GM21360 (cell line): Measurements from ENCODE around the gene SLC15A3.
"Not testable (repeated sequence)": the region's sequence is repeated elsewhere in the genome, so short reads cannot be mapped to it uniquely, and the experiment has no call there.

Source experiments
- ATAC-seq: cut with Tn5 transposase; IDR thresholded peaks from one replicate; pipeline ENCODE4 v1.9.1; 2021; ENCODE audit warnings: mild to moderate bottlenecking, moderate library complexity; ENCODE audit not compliant: unreplicated experiment

Gene SLC15A3

DNA sequence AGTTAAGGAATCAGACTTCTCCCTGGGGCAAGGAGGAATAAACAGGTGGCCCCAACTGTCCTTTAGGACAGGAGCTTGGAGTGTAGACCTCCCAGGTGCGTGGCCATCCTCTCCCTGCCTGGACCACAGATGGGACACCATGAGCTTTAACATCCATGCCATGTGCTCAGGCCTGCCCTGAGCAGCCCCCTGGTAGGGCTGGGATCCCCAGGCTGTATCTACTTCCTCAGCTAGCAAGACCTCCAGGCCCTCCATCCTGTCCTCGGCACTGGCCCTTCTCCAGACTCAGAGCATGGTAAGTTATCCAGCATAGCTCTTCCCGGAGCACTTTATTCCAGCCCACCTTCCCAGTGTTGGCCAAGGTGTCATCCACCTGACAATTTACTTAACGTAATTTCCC is 25.2 kb upstream of the SLC15A3 start:
- no peak for ATAC-seq

- no peak for ATAC-seq
Measured at GRCh38 chr11:60974726-60975125, 22.8 kb upstream of the SLC15A3 start.

DNA sequence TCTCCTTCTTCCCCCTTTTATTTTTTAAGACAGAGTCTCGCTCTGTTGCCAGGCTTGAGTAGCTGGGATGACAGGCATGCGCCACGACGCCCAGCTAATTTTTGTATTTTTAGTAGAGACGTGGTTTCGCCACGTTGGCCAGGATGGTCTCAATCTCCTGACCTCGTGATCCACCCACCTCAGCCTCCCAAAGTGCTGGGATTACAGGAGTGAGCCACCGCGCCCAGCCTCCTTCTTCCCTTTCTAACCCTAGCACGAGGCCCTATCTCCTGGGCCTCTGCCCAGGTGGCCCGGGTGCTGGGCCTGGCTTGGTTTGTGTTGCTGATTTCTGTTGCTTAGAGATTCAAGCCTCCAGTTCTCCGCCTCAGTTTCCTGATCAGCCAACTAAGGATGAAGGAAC is 22.3 kb upstream of the SLC15A3 start:
- ATAC-seq: not testable (repeated sequence)

DNA sequence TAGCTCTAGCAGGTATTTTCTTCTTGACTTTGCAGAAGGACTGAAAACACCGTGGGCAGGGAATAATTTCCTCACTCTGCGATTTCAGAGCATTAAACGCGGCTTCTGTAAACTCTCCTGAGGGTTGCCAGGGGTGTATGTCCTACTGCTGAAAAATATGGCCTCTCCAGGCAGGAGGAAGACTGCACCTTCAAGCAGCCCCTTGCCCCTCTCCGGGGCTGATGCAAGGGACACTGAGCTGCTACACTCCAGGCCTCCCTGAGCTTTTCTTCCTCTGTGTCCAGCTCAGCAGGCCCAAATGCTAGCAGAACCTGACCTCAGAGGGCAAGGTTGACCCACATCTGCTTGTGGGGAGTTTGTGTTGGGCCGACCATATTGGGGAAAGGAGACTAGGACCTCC is 21.7 kb upstream of the SLC15A3 start:
- no peak for ATAC-seq

- no peak for ATAC-seq
Measured at GRCh38 chr11:60972182-60973030, 20.4 kb upstream of the SLC15A3 start.

- no peak for ATAC-seq
Measured at GRCh38 chr11:60971520-60971919, 19.5 kb upstream of the SLC15A3 start, which contains the start of gene CD6. Gene CD6, plus strand, starts transcription at chr11:60971680. Its CDS starts 186 bp downstream, at chr11:60971866.

- ATAC-seq: no peak
Measured at GRCh38 chr11:60970890-60971289, 18.9 kb upstream of the SLC15A3 start.

DNA sequence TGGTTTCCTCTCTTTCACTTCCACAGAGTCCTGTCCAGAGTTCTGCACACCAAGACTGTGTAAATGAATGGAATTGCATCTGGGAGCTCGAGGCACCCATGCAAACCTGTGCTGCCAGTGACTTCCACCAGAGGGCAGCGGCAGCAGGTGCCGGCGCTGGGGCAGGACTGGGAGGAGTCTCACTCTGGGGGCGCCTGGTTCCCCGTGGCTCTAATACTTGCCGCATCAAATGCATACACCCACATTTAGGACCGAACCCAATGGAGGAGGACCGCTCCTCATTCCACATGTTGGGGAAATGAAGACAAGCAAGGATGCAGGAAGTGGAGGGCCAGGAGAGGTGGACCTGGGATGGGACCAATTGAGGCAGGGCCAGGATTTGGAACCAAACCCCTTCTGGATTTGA is 18.4 kb upstream of the SLC15A3 start:
- no peak for ATAC-seq

DNA sequence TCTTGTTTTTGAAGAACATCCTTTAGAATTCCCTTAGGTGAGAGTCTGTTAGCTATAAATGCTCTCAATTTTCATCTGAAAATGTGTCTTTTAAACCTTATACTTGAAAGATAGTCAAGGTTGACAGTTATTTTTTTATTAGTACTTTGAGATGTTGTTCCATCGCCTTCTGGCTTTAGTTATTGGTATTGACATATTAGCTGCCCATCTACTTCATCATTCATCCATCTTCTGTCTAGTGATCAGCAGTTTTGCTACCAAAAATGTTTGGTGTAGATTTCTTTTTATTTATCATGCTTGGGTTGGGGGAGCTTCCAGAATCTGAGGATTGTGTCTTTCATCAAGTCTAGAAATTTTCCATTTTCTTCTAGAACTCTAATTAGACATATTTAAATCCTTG is 16.2 kb upstream of the SLC15A3 start:
- ATAC-seq: no peak

GRCh38 chr11:60966890-60967289 is 14.9 kb upstream of the SLC15A3 start:
- no peak for ATAC-seq

GRCh38 chr11:60964801-60965200 is 12.8 kb upstream of the SLC15A3 start:
- ATAC-seq: no peak

DNA sequence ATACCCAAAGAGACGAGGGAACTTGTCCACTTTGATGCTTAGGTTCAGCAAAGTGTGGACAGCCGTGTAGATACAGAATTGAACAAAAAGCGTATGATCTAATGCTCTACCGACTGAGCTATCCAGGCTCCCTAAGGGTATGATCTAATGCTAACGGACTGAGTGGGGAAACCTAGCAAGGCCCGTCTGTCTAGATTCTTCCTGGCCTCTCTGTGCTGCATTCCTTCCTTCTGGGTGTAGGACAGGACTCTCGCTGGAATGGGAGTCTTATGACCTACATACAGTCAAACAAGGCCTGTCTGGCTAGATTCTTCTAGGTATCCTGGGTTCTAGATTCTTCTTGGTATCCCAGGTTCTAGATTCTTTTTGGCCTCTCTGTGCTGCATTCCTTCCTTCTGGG is 8.4 kb upstream of the SLC15A3 start:
- no peak for ATAC-seq

- no peak for ATAC-seq
Measured at GRCh38 chr11:60959431-60959830, 7.5 kb upstream of the SLC15A3 start.

DNA sequence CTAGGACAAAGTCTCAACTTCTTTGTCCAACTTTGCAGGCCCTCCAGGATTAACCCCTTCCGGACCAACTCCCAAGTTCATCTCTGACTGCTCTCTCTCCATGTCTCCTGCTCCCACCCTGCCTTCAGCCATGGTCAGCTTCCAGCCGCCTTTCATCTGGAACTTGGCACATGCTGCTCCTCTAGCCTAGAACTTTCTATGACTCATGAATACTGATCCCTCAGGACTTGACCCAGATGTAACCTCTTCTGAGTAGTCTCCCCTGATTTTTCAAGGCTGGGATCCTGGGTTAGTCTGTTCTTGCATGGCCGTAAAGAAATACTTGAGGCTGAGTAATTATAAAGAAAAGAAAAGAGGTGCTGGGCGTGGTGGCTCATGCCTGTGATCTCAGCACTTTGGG is 5.2 kb upstream of the SLC15A3 start:
- no peak for ATAC-seq

- no peak for ATAC-seq
Measured at GRCh38 chr11:60955571-60955970, 3.6 kb upstream of the SLC15A3 start.

DNA sequence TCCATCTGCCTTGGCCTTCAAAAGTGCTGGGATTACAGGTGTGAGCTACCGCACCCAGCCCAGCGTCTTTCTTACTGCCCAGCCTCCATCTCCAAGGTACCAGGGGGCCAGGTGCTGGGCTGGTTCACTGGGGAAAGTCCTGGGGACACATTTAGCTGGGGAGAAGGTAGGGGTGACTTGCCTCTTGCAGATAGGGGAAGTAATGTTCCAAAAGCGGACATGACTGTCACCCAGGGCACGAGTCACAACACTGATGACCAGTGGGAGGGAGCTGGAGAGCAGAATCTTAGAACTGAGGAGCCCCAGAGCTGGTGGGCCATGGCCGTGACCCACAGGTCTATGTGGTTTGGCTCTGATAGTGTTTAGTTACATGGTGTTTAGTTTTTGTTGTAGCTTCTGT is 2.4 kb upstream of the SLC15A3 start:
- ATAC-seq: no peak

DNA sequence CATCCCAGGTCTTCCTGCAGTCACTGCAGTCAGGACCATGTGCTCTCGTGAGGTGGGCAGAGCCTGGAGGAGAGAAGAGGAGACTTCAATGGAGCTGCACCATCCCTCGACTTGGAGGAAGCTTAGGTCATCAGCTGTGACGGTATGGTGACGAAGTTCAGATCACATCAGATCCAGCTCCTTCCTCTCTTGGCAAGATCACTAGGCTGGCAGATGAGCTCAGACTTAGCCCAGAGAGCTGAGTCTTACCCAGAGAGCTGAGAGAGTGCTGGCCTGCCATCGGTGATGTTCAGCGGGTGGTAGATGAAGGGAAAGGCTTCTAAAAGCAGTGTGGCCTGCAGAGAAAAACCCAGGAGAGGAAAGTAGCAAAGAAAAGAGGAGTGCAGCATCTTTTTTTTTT is 1.8 kb upstream of the SLC15A3 start:
- no peak for ATAC-seq

DNA sequence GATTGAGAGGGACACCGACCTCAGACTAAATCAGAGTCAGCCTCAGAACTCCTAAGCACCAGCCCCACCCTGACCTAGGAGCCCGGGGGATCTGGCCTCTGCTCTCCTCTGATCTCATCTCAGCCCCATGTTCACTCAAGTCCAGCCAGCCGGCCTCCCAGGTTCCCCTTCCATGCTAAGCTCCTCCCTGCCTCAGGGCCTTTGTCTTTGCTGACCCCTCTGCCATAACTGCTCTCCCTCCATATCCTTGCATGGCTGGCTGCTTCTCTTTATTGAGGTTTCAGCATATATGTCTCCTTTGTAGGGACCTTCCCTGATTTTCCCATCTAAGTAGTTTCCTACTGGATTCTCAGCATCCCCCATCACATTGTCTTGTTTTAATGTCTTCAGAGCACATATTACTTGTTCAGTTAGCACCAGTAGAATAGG is 780 bp upstream of the SLC15A3 start:
- no peak for ATAC-seq

GRCh38 chr11:60951606-60951903 is 421 bp downstream of the SLC15A3 start:
- ATAC-seq: no peak

DNA sequence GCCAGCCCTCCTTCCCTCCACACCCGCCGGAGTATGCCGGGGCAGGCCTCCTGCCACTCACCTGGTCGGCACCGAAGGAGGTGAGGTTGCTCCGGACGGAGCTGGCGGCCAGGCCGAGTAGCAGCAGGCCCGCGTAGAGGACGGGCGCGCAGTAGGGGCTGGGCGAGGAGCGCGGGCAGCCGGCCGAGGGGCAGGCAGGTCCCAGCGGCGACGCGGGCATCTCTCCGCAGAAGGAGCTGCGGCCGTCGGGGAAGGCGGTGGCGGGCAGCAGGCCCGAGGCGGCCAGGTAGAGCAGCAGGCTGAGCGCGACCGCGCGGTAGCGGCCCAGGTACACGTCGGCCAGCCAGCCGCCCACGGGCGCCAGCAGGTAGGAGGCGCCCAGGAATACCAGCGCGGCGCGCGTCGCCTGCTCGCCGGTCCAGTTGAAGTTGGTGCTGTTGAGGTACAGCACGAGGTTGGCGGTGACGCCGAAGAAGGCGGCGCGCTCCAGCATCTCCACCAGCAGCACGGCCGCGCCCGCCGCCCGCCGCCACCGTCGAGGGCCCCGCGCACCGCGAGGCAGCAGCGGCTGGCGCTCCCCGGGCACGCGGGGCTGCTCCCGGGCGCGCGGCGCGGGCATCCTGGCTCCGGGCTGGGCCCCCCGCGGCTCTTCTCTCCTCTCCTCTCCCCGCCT is 907 bp downstream of the SLC15A3 start:
- ATAC-seq: no peak

DNA sequence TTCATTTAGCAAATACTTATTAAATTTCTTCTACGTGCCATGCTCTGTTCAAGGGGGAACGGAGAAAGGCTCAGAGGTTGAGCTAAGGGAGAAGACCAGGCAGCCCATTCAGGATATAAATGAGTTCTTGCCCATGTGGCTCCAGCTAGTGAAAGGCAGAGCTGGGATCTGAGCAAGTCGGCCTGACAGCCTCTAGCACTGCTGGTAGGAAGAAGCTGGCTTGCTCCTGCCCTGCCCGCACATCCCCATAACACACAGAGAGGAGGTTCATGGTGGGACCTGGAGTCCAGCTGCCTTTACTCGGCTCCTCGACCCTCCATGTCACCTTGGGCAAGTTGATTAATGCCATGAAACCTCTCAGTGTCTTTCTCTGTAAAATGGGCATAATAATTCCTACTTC is 2.0 kb downstream of the SLC15A3 start:
- no peak for ATAC-seq

DNA sequence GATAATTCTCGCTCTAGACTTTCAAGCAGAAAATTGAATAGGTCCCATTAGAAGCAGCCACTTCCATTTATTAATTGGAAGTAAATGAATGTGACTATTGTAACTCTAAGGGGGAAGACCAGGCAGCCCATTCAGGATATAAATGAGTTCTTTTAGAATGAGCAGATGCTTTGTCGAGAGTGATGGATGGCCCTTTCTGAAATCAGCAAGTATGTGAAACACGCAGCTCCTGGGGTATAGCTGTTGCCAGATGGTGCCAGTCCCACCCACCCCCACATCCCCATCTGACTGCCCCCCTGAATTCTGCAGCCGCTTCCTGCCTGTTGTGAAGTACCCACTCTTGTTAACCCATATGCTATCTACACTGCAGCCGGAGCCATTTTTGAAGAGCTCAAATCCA is 3.7 kb downstream of the SLC15A3 start:
- ATAC-seq: no peak

DNA sequence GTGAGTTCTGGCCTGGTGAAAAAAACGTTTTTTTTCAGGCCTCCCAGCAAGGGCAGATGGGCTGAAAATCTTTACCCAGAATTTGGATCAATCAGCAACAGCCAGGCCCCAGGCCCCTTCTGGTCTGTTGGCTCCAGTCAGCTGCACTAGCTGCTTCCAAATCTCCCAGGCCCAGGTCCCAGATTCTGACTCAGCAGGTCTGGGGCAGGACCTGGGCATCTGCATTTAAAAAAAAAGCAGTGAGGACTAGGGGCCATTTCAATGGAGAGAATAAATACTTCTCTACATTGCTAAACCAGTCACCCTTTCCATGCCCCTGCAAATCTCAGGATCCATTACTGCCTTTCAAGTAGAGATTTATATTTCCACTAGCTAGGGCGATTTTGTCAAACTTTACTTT is 4.3 kb downstream of the SLC15A3 start:
- no peak for ATAC-seq
